GM12878 (cell line): ENCODE data around the gene CLEC2B. TPM values are rescaled to one million over a fixed set of nuclear protein-coding genes. Genes with fewer than 3 reads are reported as not detected.

Source experiments
- ATAC-seq: fragments of 200-7000 bp; cut with Tn5 transposase; 3 replicates; pipeline ENCODE4 v1.9.1; 2020; ENCODE audit warnings: mild to moderate bottlenecking, moderate library complexity
- BruUV-seq: library from RNA; stranded (reverse); fragments of 400-500 nt; replicated peaks from 2 replicates; lab custom pipeline; 2021; lab: Mats Ljungman, UMichigan
- CTCF ChIA-PET: fragments of 300-600 bp; sonication (Branson Sonifier 250); formaldehyde crosslinking; extraction: SDS; loops from one replicate; lab custom pipeline; 2021; ENCODE audit warnings: inconsistent platforms; lab: Yijun Ruan, JAX
- POLR2A ChIA-PET: fragments of 350-600 bp; formaldehyde crosslinking; extraction: SDS; loops from one replicate; lab custom pipeline; 2021; ENCODE audit warnings: inconsistent platforms; lab: Charles Lee
- RAD21 ChIA-PET: fragments of 300-600 bp; sonication (Branson Sonifier 250); formaldehyde crosslinking; loops from one replicate; lab custom pipeline; 2023; ENCODE audit warnings: antibody characterized with exemption; ENCODE audit not compliant: unreplicated experiment; lab: Charles Lee
- SMC1A ChIA-PET: fragments of 300-600 bp; sonication (Branson Sonifier 250); formaldehyde crosslinking; loops from one replicate; lab custom pipeline; 2023; ENCODE audit not compliant: unreplicated experiment, uncharacterized antibody; lab: Charles Lee
- DNase-seq: peaks from one replicate; pipeline ENCODE4 v3.0.0-alpha.2; 2011; ENCODE audit warnings: low read depth, low spot score
- FAIRE-seq: peaks from 3 replicates; lab custom pipeline; 2011; peaks lifted over from hg19 to GRCh38; lab: Jason Lieb, UNC
- H2AFZ ChIP-seq: 2 replicates; pipeline ENCODE4 v1.6.0; 2011; ENCODE audit warnings: low read depth, low read length, control low read depth; ENCODE audit not compliant: control insufficient read depth
- H3K27ac ChIP-seq: 2 replicates; pipeline ENCODE4 v1.5.1; 2011; ENCODE audit warnings: control low read depth; ENCODE audit not compliant: control insufficient read depth, insufficient read depth
- H3K27me3 ChIP-seq, 2 experiments: replicated peaks in 1 of 2; 2 replicates each; pipeline versions ENCODE4 v1.6.0 to v1.6.1; 2011; ENCODE audit warnings: low read length in 1 of 2; ENCODE audit not compliant: control insufficient read depth in 2 of 2, insufficient read depth in 2 of 2
- H3K36me3 ChIP-seq, 2 experiments: 2 replicates each; pipeline ENCODE4 v1.5.1; 2011; ENCODE audit warnings: low read length in 1 of 2; ENCODE audit not compliant: control insufficient read depth in 2 of 2, insufficient read depth in 2 of 2
- H3K4me1 ChIP-seq: 2 replicates; pipeline ENCODE4 v1.6.1; 2011; ENCODE audit warnings: mild to moderate bottlenecking, low read length, moderate library complexity, mixed read lengths; ENCODE audit not compliant: control insufficient read depth, insufficient read depth
- H3K4me2 ChIP-seq: 2 replicates; pipeline ENCODE4 v1.6.0; 2011; ENCODE audit warnings: control low read depth; ENCODE audit not compliant: control insufficient read depth, insufficient read depth
- H3K4me3 ChIP-seq: fragments of 200-600 bp; sonication (generic); 2 replicates; pipeline ENCODE4 v1.5.1; 2016
- H3K79me2 ChIP-seq: 2 replicates; pipeline ENCODE4 v1.6.0; 2011; ENCODE audit warnings: low read length; ENCODE audit not compliant: control insufficient read depth, insufficient read depth
- H3K9ac ChIP-seq: 2 replicates; pipeline ENCODE4 v1.8.0; 2011; ENCODE audit warnings: low read length, control low read depth, mixed read lengths; ENCODE audit not compliant: control insufficient read depth, insufficient read depth
- H3K9me3 ChIP-seq: replicated peaks from 3 replicates; pipeline ENCODE4 v1.5.1; 2011; ENCODE audit warnings: mild to moderate bottlenecking, low read length; ENCODE audit not compliant: control insufficient read depth, insufficient read depth
- H4K20me1 ChIP-seq: 2 replicates; pipeline ENCODE4 v1.6.0; 2011; ENCODE audit not compliant: control insufficient read depth, insufficient read depth
- CEBPB ChIP-seq, 2 experiments: fragments of 150-350 bp in 1 of 2; IDR thresholded peaks; 2 replicates each; pipeline ENCODE4 v1.6.1; 2012 to 2014; ENCODE audit warnings: low read depth in 2 of 2, low read length in 2 of 2, borderline replicate concordance in 1 of 2, inconsistent platforms in 1 of 2
- E2F4 ChIP-seq: IDR thresholded peaks from 2 replicates; pipeline ENCODE4 v1.6.1; 2012; ENCODE audit warnings: low read depth, low read length, improper control_type of control experiment
- KAT2A ChIP-seq: conservative IDR thresholded peaks from 2 replicates; pipeline ENCODE4 v1.6.1; 2011; ENCODE audit warnings: low read depth, low read length; ENCODE audit not compliant: control insufficient read depth
- MTA2 ChIP-seq: fragments of 450-650 bp; IDR thresholded peaks from 2 replicates; pipeline ENCODE4 v1.6.1; 2016; ENCODE audit warnings: low read depth, mild to moderate bottlenecking, moderate library complexity
- MXI1 ChIP-seq: fragments of 150-350 bp; IDR thresholded peaks from 2 replicates; pipeline ENCODE4 v1.6.1; 2011; ENCODE audit warnings: low read depth, mild to moderate bottlenecking, inconsistent platforms, low read length, improper control_type of control experiment
- MYB ChIP-seq: fragments of 150-350 bp; IDR thresholded peaks from 2 replicates; pipeline ENCODE4 v1.6.1; 2014; ENCODE audit warnings: mild to moderate bottlenecking, low read depth, low read length, borderline replicate concordance
- NR2C2 ChIP-seq: IDR thresholded peaks from 2 replicates; pipeline ENCODE4 v1.6.1; 2011; ENCODE audit warnings: borderline replicate concordance, low read depth; ENCODE audit not compliant: control insufficient read depth, insufficient read length
- PKNOX1 ChIP-seq: fragments of 450-650 bp; IDR thresholded peaks from 2 replicates; pipeline ENCODE4 v1.6.1; 2016; ENCODE audit warnings: mild to moderate bottlenecking
- RELA ChIP-seq: fragments of 450-650 bp; IDR thresholded peaks from 2 replicates; pipeline ENCODE4 v1.8.0; 2014; ENCODE audit warnings: borderline replicate concordance; ENCODE audit not compliant: partially characterized antibody
- REST ChIP-seq: IDR thresholded peaks from 2 replicates; pipeline ENCODE4 v1.6.1; 2012; ENCODE audit warnings: mild to moderate bottlenecking, low read depth, low read length
- SUPT20H ChIP-seq: IDR thresholded peaks from 2 replicates; pipeline ENCODE4 v1.6.1; 2011; ENCODE audit warnings: low read depth, mild to moderate bottlenecking, low read length, moderate library complexity, borderline replicate concordance; ENCODE audit not compliant: control insufficient read depth
- WGBS: methylation state at CpG from one replicate; pipeline ENCODE4 v1.1.6; 2016; ENCODE audit warnings: low lambda C conversion rate; ENCODE audit not compliant: insufficient replicate concordance, insufficient coverage; ENCODE audit errors: missing lambda C conversion rate; 5-methylcytosine and 5-hydroxymethylcytosine counted together
- in situ Hi-C: fragments of 300-500 bp; cut with MboI; formaldehyde crosslinking; loops from 9 replicates; pipeline ENCODE4 v1.14.3; 2018; ENCODE audit warnings: mixed read lengths
- intact Hi-C: fragments of 100-400 bp; cut with micrococcal nuclease; formaldehyde crosslinking; loops from one replicate; pipeline ENCODE4 v1.14.2; 2022; ENCODE audit not compliant: unreplicated experiment
- polyA plus RNA-seq, 11 experiments: library from polyadenylated mRNA; depleted of rRNA in 4 of 11; unstranded in 6 of 11; stranded (reverse) in 5 of 11; fragments of >200 nt; fragmentation: Nextera tagmentation in 4 of 11; fragmentation: Illumina TruSeq in 1 of 11; extraction: Ambion mirVana in 4 of 11; extraction: Trizol in 1 of 11; gene quantifications; 1 replicate in 1 of 11; 2 replicates in 10 of 11; pipeline versions ENCODE4 v1.2.1 to v1.2.3, GENCODE V29; 2011 to 2016; ENCODE audit warnings: inconsistent platforms in 2 of 11, missing spikeins in 2 of 11, low read depth in 1 of 11
- total RNA-seq, 4 experiments: library from RNA; depleted of rRNA in 3 of 4; stranded (reverse); fragments of >200 nt in 3 of 4; fragmentation: Illumina TruSeq in 1 of 4; extraction: Trizol in 1 of 4; gene quantifications; 2 replicates each; pipeline versions ENCODE4 v1.2.1 to v1.2.3, GENCODE V29; 2013 to 2021

CLEC2B gene
- total and polyA plus RNA-seq, 10 of the 15 experiments (the other 5 are each of a cell fraction or from before 2014, with no cell fraction given): 7.1 to 21.6 (median 12.0) TPM

GRCh38 chr12:9809866-9810265 lies 59.3 kb downstream of the CLEC2B start (continued):
- no peak for TF ChIP-seq E2F4
- TF ChIP-seq RELA: no peak
- TF ChIP-seq, all 136 proteins: peak for 0

- RAD21 ChIA-PET: interaction anchor here (0.7 to 3.4 kb wide), 3 partner anchors 11 to 67 kb away, joined by 3 to 15 read pairs (median 3); no protein-coding TSS in a partner anchor
- no peak for FAIRE-seq
- no peak for TF ChIP-seq KAT2A
- TF ChIP-seq REST: no peak
- TF ChIP-seq MYB: no peak
- no peak for TF ChIP-seq MXI1
- TF ChIP-seq CEBPB (IDR thresholded peaks at IDR 0.05; ENCODE audit: borderline replicate concordance in 1 of 2, low read depth in 2 of 2, low read length in 2 of 2): no peak
- TF ChIP-seq MTA2: no peak
- TF ChIP-seq PKNOX1: no peak
- TF ChIP-seq NR2C2: no peak
- TF ChIP-seq SUPT20H: no peak
- no peak for TF ChIP-seq E2F4
Observed at GRCh38 chr12:9809338-9809737, 59.8 kb downstream of the CLEC2B start.

More at GRCh38 chr12:9809338-9809737, 59.8 kb downstream of the CLEC2B start:
- POLR2A ChIA-PET: no interaction called here
- Histone ChIP-seq H3K36me3 (no peaks in the 10 kb centered on the region), H3K79me2 (no peaks in the 10 kb centered on the region), H3K4me1 (no peaks in the 10 kb centered on the region), H3K9me3 (no peaks in the 10 kb centered on the region), H3K27me3 (no peaks in the 10 kb centered on the region; a peak in 2 of 4 replicates), H3K4me3 (no peak overlapping the region), H3K9ac (no peak overlapping the region), H4K20me1 (no peaks in the 10 kb centered on the region), H2AFZ (no peak overlapping the region), H3K27ac (no peak overlapping the region), H3K4me2 (no peak overlapping the region)
- intact Hi-C loops (no loop called here), in situ Hi-C loops (no loop called here)
- DNase-seq (no peak), ATAC-seq (no peak)
- CTCF ChIA-PET: interaction anchor here (1.3 to 7.8 kb wide), 5 partner anchors 11 to 117 kb away, joined by 3 to 67 read pairs (median 17); no protein-coding TSS in a partner anchor
- no TSS peak for BruUV-seq
- SMC1A ChIA-PET: interaction anchor here (1.0 to 6.5 kb wide), 6 partner anchors 11 to 117 kb away, joined by 3 to 34 read pairs (median 4); no protein-coding TSS in a partner anchor
- 53% methylated on average over 4 of the region's 4 CpGs for WGBS
